Heart left ventricle (tissue), 13 donors: ENCODE results near the gene PBX1.

Experiments used
- CTCF ChIP-seq, 12 donors: fragments of 200-600 bp; sonication (generic) in 4 of 12; IDR thresholded peaks; one replicate each; pipeline versions ENCODE4 v1.5.0 to v1.8.0; 2018 to 2022; ENCODE audit warnings: antibody characterized with exemption in 12 of 12, mild to moderate bottlenecking in 5 of 12
- POLR2A ChIP-seq, 2 donors: fragments of 450-650 bp; IDR thresholded peaks; one replicate each; pipeline ENCODE4 v1.6.1; 2017; ENCODE audit warnings: antibody characterized with exemption in 2 of 2, mild to moderate bottlenecking in 2 of 2, moderate library complexity in 2 of 2
- donor health status: ischemic (EF 13 %, LVEDD 7.1; RV severe dilation, severe dysfunction).
- donor health status: DM: no; HTN: yes; CAD: no.
- donor health status: DM: no; HTN: no; CAD: no.
- donor health status: ischemic (EF 25% LVEDD 6.9; RV normal size, moderate dysfunction).
- donor health status: ischemic (EF 25% LVEDD 5.7; RV mildly dilated, moderate dysfunction).
- donor health status: ischemic (EF 35%, LVEDD 5.7; RV mildly dilated, moderate dysfunction).
- donor health status: nonischemic (EF 11% LVEDD 7.7; RV severe dilation, severe dysfunction).
- donor health status: DM: yes; HTN: yes; CAD: no.
- donor health status: PGD.
- donor health status: ischemic (EF 29% LVEDD 5.4; RV normal size, mild dysfunction).
- donor health status: nonischemic (EF 23%, LVEDD 6.1; RV moderate dilation, normal function).

- TF ChIP-seq CTCF (IDR thresholded peaks at IDR 0.05): no peak
- no peak for TF ChIP-seq POLR2A (IDR thresholded peaks at IDR 0.05)
These were observed 186.8 kb downstream of the PBX1 start for GRCh38 chr1:164745736-164746135.
